Fibroblast of lung (primary cell): Measurements from ENCODE around the gene SKP1. TPM values are rescaled to one million over a fixed set of nuclear protein-coding genes. Genes with fewer than 3 reads are reported as not detected.

Experiments
- DNase-seq, 2 donors: peaks; one replicate each; pipeline versions ENCODE4 v3.0.0 to v3.0.0-alpha.2; 2010; ENCODE audit warnings: low read depth in 2 of 2
- H2AFZ ChIP-seq: 2 replicates; pipeline ENCODE4 v1.5.1; 2012; ENCODE audit warnings: low read length, control low read depth, inconsistent platforms
- H3K27ac ChIP-seq: 2 replicates; pipeline ENCODE4 v1.5.1; 2011; ENCODE audit warnings: low read length, control low read depth; ENCODE audit not compliant: insufficient read depth
- H3K27me3 ChIP-seq: 2 replicates; pipeline ENCODE4 v1.5.1; 2011; ENCODE audit warnings: mild to moderate bottlenecking, low read length; ENCODE audit not compliant: control insufficient read depth, insufficient read depth
- H3K36me3 ChIP-seq: 2 replicates; pipeline ENCODE4 v1.5.1; 2011; ENCODE audit warnings: low read length; ENCODE audit not compliant: control insufficient read depth, insufficient read depth
- H3K4me1 ChIP-seq: 2 replicates; pipeline ENCODE4 v1.5.1; 2011; ENCODE audit warnings: low read length; ENCODE audit not compliant: control insufficient read depth, insufficient read depth; ENCODE audit errors: extremely low read depth
- H3K4me2 ChIP-seq: 2 replicates; pipeline ENCODE4 v1.5.1; 2011; ENCODE audit warnings: low read length, control low read depth; ENCODE audit not compliant: insufficient read depth; ENCODE audit errors: extremely low read depth
- H3K4me3 ChIP-seq, 4 experiments: fragments of 200-600 bp in 1 of 4; sonication (generic) in 1 of 4; replicated peaks in 1 of 4; 2 replicates each; pipeline ENCODE4 v1.5.1; 2011 to 2016; ENCODE audit warnings: low read length in 4 of 4, low read depth in 3 of 4, mild to moderate bottlenecking in 3 of 4, control low read depth in 2 of 4, inconsistent platforms in 1 of 4, mixed read lengths in 1 of 4; ENCODE audit not compliant: insufficient read depth in 1 of 4; ENCODE audit errors: control extremely low read depth in 1 of 4
- H3K79me2 ChIP-seq: 2 replicates; pipeline ENCODE4 v1.5.1; 2012; ENCODE audit warnings: mild to moderate bottlenecking, low read length, inconsistent platforms; ENCODE audit not compliant: control insufficient read depth, insufficient read depth
- H3K9ac ChIP-seq: 2 replicates; pipeline ENCODE4 v1.5.1; 2011; ENCODE audit warnings: mild to moderate bottlenecking, low read length, control low read depth; ENCODE audit not compliant: insufficient read depth
- H3K9me3 ChIP-seq: 2 replicates; pipeline ENCODE4 v1.5.1; 2012; ENCODE audit warnings: low read depth, low read length; ENCODE audit not compliant: control insufficient read depth, insufficient read depth
- H4K20me1 ChIP-seq: 2 replicates; pipeline ENCODE4 v1.5.1; 2011; ENCODE audit warnings: low read length; ENCODE audit not compliant: control insufficient read depth, insufficient read depth; ENCODE audit errors: extremely low read depth
- EZH2 ChIP-seq: IDR thresholded peaks from 2 replicates; pipeline ENCODE4 v1.5.1; 2012; ENCODE audit warnings: low read length, control low read depth, mild to moderate bottlenecking; ENCODE audit errors: missing control alignments
- polyA plus RNA-seq, 2 donors: library from polyadenylated mRNA; depleted of rRNA in 1 of 2; stranded (reverse) in 1 of 2; unstranded in 1 of 2; fragments of >200 nt; gene quantifications; 2 replicates each; pipeline ENCODE4 v1.2.1, GENCODE V29; 2011 to 2012; ENCODE audit warnings: missing spikeins in 1 of 2
- total RNA-seq: library from RNA; depleted of rRNA; stranded (reverse); fragments of >200 nt; gene quantifications from 2 replicates; pipeline ENCODE4 v1.2.1, GENCODE V29; 2014
- TF ChIP-seq, protein P1 (sequence below), 2 donors: IDR thresholded peaks in 1 of 2; conservative IDR thresholded peaks in 1 of 2; 1 replicate in 1 of 2; 2 replicates in 1 of 2; pipeline ENCODE4 v1.5.1; 2011 to 2012; ENCODE audit warnings: low read length in 2 of 2, control low read depth in 1 of 2, inconsistent platforms in 1 of 2, low read depth in 1 of 2, mild to moderate bottlenecking in 1 of 2

Gene SKP1
- total and polyA plus RNA-seq, 2 donors (not counting 1 experiment from before 2014, with no cell fraction given), result 259 to 985 TPM

DNA sequence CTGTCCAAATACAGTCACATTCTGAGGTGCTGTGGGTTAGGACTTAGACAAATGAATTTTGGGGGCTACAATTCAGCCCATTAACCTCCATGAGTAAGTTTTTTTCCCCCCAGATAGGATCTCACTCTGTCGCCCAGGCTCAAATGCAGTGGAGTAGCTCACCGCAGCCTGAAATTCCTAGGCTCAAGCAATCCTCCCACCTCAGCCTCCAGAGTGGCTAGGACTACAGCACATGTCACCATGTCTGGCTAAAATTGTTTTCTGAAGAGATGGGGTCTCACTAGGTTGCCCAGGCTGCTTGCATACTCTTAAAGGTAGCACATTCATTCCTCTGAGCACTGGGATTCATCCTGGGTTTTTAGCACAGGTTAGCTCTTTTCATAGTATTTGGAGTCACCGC lies 26.9 kb upstream of the SKP1 start:
- Histone ChIP-seq H3K4me2 (no peak overlapping the region), H4K20me1 (peaks cover 10% of the 10 kb centered on the region), H2AFZ (no peak overlapping the region), H3K4me1 (no peaks in the 10 kb centered on the region), H3K4me3 (no peak overlapping the region), H3K9me3 (no peaks in the 10 kb centered on the region), H3K27ac (no peak overlapping the region), H3K36me3 (peaks cover 13% of the 10 kb centered on the region), H3K27me3 (no peaks in the 10 kb centered on the region), H3K9ac (no peak overlapping the region), H3K79me2 (peaks cover 72% of the 10 kb centered on the region)
- no peak for DNase-seq
- TF ChIP-seq, protein P1, sequence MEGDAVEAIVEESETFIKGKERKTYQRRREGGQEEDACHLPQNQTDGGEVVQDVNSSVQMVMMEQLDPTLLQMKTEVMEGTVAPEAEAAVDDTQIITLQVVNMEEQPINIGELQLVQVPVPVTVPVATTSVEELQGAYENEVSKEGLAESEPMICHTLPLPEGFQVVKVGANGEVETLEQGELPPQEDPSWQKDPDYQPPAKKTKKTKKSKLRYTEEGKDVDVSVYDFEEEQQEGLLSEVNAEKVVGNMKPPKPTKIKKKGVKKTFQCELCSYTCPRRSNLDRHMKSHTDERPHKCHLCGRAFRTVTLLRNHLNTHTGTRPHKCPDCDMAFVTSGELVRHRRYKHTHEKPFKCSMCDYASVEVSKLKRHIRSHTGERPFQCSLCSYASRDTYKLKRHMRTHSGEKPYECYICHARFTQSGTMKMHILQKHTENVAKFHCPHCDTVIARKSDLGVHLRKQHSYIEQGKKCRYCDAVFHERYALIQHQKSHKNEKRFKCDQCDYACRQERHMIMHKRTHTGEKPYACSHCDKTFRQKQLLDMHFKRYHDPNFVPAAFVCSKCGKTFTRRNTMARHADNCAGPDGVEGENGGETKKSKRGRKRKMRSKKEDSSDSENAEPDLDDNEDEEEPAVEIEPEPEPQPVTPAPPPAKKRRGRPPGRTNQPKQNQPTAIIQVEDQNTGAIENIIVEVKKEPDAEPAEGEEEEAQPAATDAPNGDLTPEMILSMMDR (conservative IDR thresholded peaks at IDR 0.05 in 1 of 2, IDR thresholded peaks at IDR 0.05 in 1 of 2; ENCODE audit: low read depth in 1 of 2, low read length in 2 of 2), result no peak
- TF ChIP-seq EZH2, result no peak

DNA sequence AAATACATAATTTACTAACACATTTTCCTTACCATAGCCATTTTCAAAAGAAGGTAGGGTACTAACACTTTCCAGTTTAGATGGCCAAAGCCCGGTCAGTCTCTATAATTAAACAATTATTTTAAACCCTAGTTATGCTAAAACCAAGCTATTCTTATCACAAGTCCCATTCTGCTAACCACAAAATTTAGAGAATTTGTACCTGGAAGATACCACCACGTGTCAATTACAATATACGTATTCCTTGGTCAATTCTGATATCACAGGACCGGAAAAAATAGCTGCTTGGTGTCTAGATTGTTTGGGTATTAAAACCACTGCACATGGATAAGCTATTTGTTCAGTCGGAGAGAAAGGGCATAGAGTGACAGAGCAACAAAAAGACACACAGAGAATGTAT lies 18.9 kb upstream of the SKP1 start:
- TF ChIP-seq, protein P1 (conservative IDR thresholded peaks at IDR 0.05 in 1 of 2, IDR thresholded peaks at IDR 0.05 in 1 of 2; ENCODE audit: low read depth in 1 of 2, low read length in 2 of 2), result no peak
- no peak for TF ChIP-seq EZH2
- peaks cover 14% of the 10 kb centered on the region for H3K36me3 ChIP-seq
- no peak overlapping the region for H3K9ac ChIP-seq
- H3K27ac ChIP-seq, result no peak overlapping the region
- no peak for DNase-seq
- H3K27me3 ChIP-seq, result no peaks in the 10 kb centered on the region
- no peak overlapping the region for H3K4me3 ChIP-seq
- H2AFZ ChIP-seq, result no peak overlapping the region
- no peaks in the 10 kb centered on the region for H3K9me3 ChIP-seq
- no peaks in the 10 kb centered on the region for H3K4me1 ChIP-seq
- H4K20me1 ChIP-seq, result no peaks in the 10 kb centered on the region
- peaks cover 4% of the 10 kb centered on the region for H3K79me2 ChIP-seq
- H3K4me2 ChIP-seq, result no peak overlapping the region

DNA sequence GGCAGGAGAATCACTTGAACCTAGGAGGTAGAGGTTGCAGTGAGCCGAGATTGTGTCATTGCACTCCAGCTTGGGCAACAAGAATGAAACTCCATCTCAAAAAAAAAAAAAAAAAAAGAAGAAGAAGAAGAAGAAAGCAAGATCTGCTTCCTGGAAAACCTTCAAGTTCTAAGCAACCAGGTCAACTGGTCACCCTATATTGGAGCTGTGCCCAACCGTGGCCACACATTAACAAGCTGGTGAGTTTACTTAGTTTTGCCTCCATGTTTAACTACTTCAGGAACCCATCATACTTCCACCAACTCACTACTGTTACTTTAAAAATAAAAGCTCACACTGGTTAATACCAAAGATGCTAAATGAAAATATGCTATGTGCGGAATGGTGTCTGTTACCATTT lies 12.3 kb upstream of the SKP1 start:
- no peak for TF ChIP-seq EZH2
- TF ChIP-seq, protein P1 (conservative IDR thresholded peaks at IDR 0.05 in 1 of 2, IDR thresholded peaks at IDR 0.05 in 1 of 2; ENCODE audit: low read depth in 1 of 2, low read length in 2 of 2), result no peak
- Histone ChIP-seq H3K79me2 (no peaks in the 10 kb centered on the region), H3K27ac (no peak overlapping the region)

More for the DNA sequence above, 12.3 kb upstream of the SKP1 start:
- H4K20me1 ChIP-seq, result no peaks in the 10 kb centered on the region
- H2AFZ ChIP-seq, result no peak overlapping the region
- no peaks in the 10 kb centered on the region for H3K9me3 ChIP-seq
- no peak overlapping the region for H3K4me3 ChIP-seq
- no peak overlapping the region for H3K9ac ChIP-seq
- H3K4me1 ChIP-seq, result no peaks in the 10 kb centered on the region
- no peaks in the 10 kb centered on the region for H3K27me3 ChIP-seq
- no peak for DNase-seq
- no peaks in the 10 kb centered on the region for H3K36me3 ChIP-seq
- H3K4me2 ChIP-seq, result no peak overlapping the region
